HCT116 (cell line): Measurements from ENCODE around the gene BFSP2. TPM values are rescaled to one million over a fixed set of nuclear protein-coding genes. Genes with fewer than 3 reads are reported as not detected.

Experiments
- ATAC-seq: fragments of 200-7000 bp; cut with Tn5 transposase; 2 replicates; pipeline ENCODE4 v1.9.1; 2020; ENCODE audit warnings: mild to moderate bottlenecking, moderate library complexity
- BruUV-seq: library from RNA; stranded (reverse); fragments of 400-500 nt; replicated peaks from 2 replicates; lab custom pipeline; 2021; lab: Mats Ljungman, UMichigan
- CTCF ChIA-PET: fragments of 300-600 bp; sonication (Branson Sonifier 250); formaldehyde crosslinking; loops from one replicate; lab custom pipeline; 2021; ENCODE audit warnings: antibody characterized with exemption; lab: Charles Lee
- POLR2A ChIA-PET: fragments of 300-600, 350-600 bp; sonication (Branson Sonifier 250); formaldehyde crosslinking; loops from one replicate; lab custom pipeline; 2021; ENCODE audit warnings: antibody characterized with exemption; lab: Charles Lee
- RAD21 ChIA-PET, 2 experiments: fragments of 300-600 bp; sonication (Branson Sonifier 250); formaldehyde crosslinking; loops; one replicate each; lab custom pipeline; 2023; ENCODE audit warnings: low total read pairs in 2 of 2; ENCODE audit not compliant: uncharacterized antibody in 2 of 2, unreplicated experiment in 2 of 2, low non-redundant PET in 1 of 2; lab: Charles Lee
- DNase-seq: peaks from one replicate; pipeline ENCODE4 v3.0.0-alpha.2; 2010; ENCODE audit warnings: low read depth, low spot score
- H2AFZ ChIP-seq: fragments of 200-600 bp; shearing (Covaris generic), sonication (generic); 2 replicates; pipeline ENCODE4 v1.6.1; 2017; ENCODE audit warnings: low read depth, mixed run types, mixed read lengths, antibody characterized with exemption, low read length; ENCODE audit not compliant: poor library complexity, severe bottlenecking
- H3K27ac ChIP-seq: 2 replicates; pipeline ENCODE4 v1.5.1; 2012; ENCODE audit warnings: low read depth, low read length
- H3K27me3 ChIP-seq: fragments of 200-600 bp; sonication (generic); 2 replicates; pipeline ENCODE4 v1.6.1; 2016; ENCODE audit warnings: mixed run types, low read length, mixed read lengths; ENCODE audit not compliant: insufficient read depth
- H3K36me3 ChIP-seq, 2 experiments: fragments of 200-500 bp in 1 of 2; fragments of 200-600 bp in 1 of 2; sonication (Bioruptor generic) in 1 of 2; sonication (generic) in 1 of 2; 2 replicates each; pipeline versions ENCODE4 v1.5.1 to v1.6.1; 2014 to 2016; ENCODE audit warnings: low read length in 2 of 2, inconsistent platforms in 1 of 2, mixed read lengths in 1 of 2, mixed run types in 1 of 2; ENCODE audit not compliant: insufficient read depth in 2 of 2, control insufficient read depth in 1 of 2
- H3K4me1 ChIP-seq, 2 experiments: fragments of 200-600 bp in 1 of 2; sonication (generic) in 1 of 2; 2 replicates each; pipeline versions ENCODE4 v1.5.1 to v1.6.1; 2012 to 2017; ENCODE audit warnings: low read length in 2 of 2, inconsistent platforms in 1 of 2, mild to moderate bottlenecking in 1 of 2, mixed read lengths in 1 of 2, mixed run types in 1 of 2, moderate library complexity in 1 of 2; ENCODE audit not compliant: insufficient read depth in 2 of 2, control insufficient read depth in 1 of 2
- H3K4me2 ChIP-seq: fragments of 200-600 bp; sonication (generic); 2 replicates; pipeline ENCODE4 v1.6.1; 2017; ENCODE audit warnings: mixed run types, low read length, mixed read lengths
- H3K4me3 ChIP-seq, 2 experiments: fragments of 200-600 bp in 1 of 2; sonication (generic) in 1 of 2; replicated peaks in 1 of 2; 2 replicates each; pipeline ENCODE4 v1.5.1; 2011 to 2016; ENCODE audit warnings: low read length in 2 of 2, control low read depth in 1 of 2, low read depth in 1 of 2, mild to moderate bottlenecking in 1 of 2, mixed read lengths in 1 of 2, mixed run types in 1 of 2
- H3K79me2 ChIP-seq: fragments of 200-600 bp; sonication (generic); 2 replicates; pipeline ENCODE4 v1.6.1; 2017; ENCODE audit warnings: mild to moderate bottlenecking, mixed run types, low read length, moderate library complexity, mixed read lengths; ENCODE audit not compliant: insufficient read depth
- H3K9ac ChIP-seq: fragments of 200-600 bp; sonication (generic); 2 replicates; pipeline ENCODE4 v1.6.1; 2016; ENCODE audit warnings: low read length, mixed read lengths
- H3K9me2 ChIP-seq: fragments of 200-600 bp; sonication (generic), shearing (Covaris generic); 2 replicates; pipeline ENCODE4 v1.6.1; 2017; ENCODE audit warnings: mixed run types, mild to moderate bottlenecking, moderate library complexity; ENCODE audit not compliant: insufficient read depth
- H3K9me3 ChIP-seq, 2 experiments: fragments of 200-500 bp in 1 of 2; fragments of 200-600 bp in 1 of 2; sonication (Bioruptor generic) in 1 of 2; sonication (generic) in 1 of 2; 2 replicates each; pipeline ENCODE4 v1.6.1; 2014 to 2017; ENCODE audit warnings: low read length in 2 of 2, mixed read lengths in 2 of 2, inconsistent platforms in 1 of 2, low read depth in 1 of 2, mild to moderate bottlenecking in 1 of 2, mixed run types in 1 of 2, moderate library complexity in 1 of 2; ENCODE audit not compliant: control insufficient read depth in 1 of 2, insufficient read depth in 1 of 2
- H4K20me1 ChIP-seq: fragments of 200-600 bp; sonication (generic), shearing (Covaris generic); 2 replicates; pipeline ENCODE4 v1.6.1; 2017; ENCODE audit warnings: mixed run types, mild to moderate bottlenecking, moderate library complexity; ENCODE audit not compliant: insufficient read depth
- EGR1 ChIP-seq: IDR thresholded peaks from 2 replicates; pipeline ENCODE4 v1.6.1; 2012; ENCODE audit warnings: low read depth
- FOSL1 ChIP-seq: IDR thresholded peaks from 2 replicates; pipeline ENCODE4 v1.6.1; 2012; ENCODE audit warnings: low read depth
- POLR2A ChIP-seq: IDR thresholded peaks from 2 replicates; pipeline ENCODE4 v1.7.0; 2011; ENCODE audit warnings: borderline replicate concordance; ENCODE audit not compliant: insufficient read depth, insufficient read length; ENCODE audit errors: extremely low read depth
- RAD21 ChIP-seq: IDR thresholded peaks from 2 replicates; pipeline ENCODE4 v1.6.1; 2012; ENCODE audit warnings: low read depth, mild to moderate bottlenecking
- REST ChIP-seq: IDR thresholded peaks from 2 replicates; pipeline ENCODE4 v1.6.1; 2012; ENCODE audit warnings: low read depth
- TCF7L2 ChIP-seq: IDR thresholded peaks from 2 replicates; pipeline ENCODE4 v1.7.0; 2011; ENCODE audit warnings: borderline replicate concordance, inconsistent platforms; ENCODE audit not compliant: insufficient read depth, insufficient read length; ENCODE audit errors: extremely low read depth
- intact Hi-C: fragments of 100-400 bp; cut with micrococcal nuclease; formaldehyde crosslinking; loops from 2 replicates; pipeline ENCODE4 v1.10.0; 2022
- total RNA-seq: library from RNA; stranded (reverse); gene quantifications from one replicate; pipeline ENCODE4 v1.2.1, GENCODE V29; 2021; ENCODE audit not compliant: unreplicated experiment

The BFSP2 gene
- total RNA-seq, 1 experiment from 2014 or later: not detected

GRCh38 chr3:133393691-133394474, 6.0 kb upstream of the BFSP2 start:
- H2AFZ ChIP-seq: no peak overlapping the region
- intact Hi-C loops: no loop called here

More at GRCh38 chr3:133393691-133394474, 6.0 kb upstream of the BFSP2 start:
- Histone ChIP-seq H3K4me1 (no peaks in the 10 kb centered on the region), H3K36me3 (no peaks in the 10 kb centered on the region), H3K4me3 (no peak overlapping the region), H3K27me3 (peaks cover 34% of the 10 kb centered on the region; the same call in 1 of the 2 replicates), H4K20me1 (no peaks in the 10 kb centered on the region), H3K79me2 (no peaks in the 10 kb centered on the region), H3K4me2 (no peak overlapping the region), H3K9ac (no peak overlapping the region), H3K9me3 (no peaks in the 10 kb centered on the region), H3K27ac (no peak overlapping the region), H3K9me2 (no peaks in the 10 kb centered on the region)
- ChIA-PET POLR2A (no interaction called here), CTCF (no interaction called here), RAD21 (no interaction called here)
- DNase-seq: no peak
- TF ChIP-seq TCF7L2: no peak
- TF ChIP-seq RAD21: no peak
- no peak for TF ChIP-seq EGR1
- no peak for TF ChIP-seq FOSL1
- no peak for TF ChIP-seq REST
- no peak for TF ChIP-seq POLR2A
- no TSS peak for BruUV-seq
- no peak for ATAC-seq
